ENCODE results near the gene SLC10A2. TPM values are rescaled to one million over a fixed set of nuclear protein-coding genes. Genes with fewer than 3 reads are reported as not detected.

Gene SLC10A2
- total RNA-seq, 2 experiments from 2014 or later, result not detected

- no peaks in the 10 kb centered on the region for H4K20me1 ChIP-seq (ENCODE audit: insufficient read depth, low read length)
- BruUV-seq (replicated peaks), result no TSS peak
- H3K4me1 ChIP-seq (ENCODE audit: insufficient read depth, low read length, poor library complexity, severe bottlenecking), result peaks cover 24% of the 10 kb centered on the region
- peak overlapping the region; percentile 67; the same call in 1 of the 2 replicates for H2AFZ ChIP-seq (ENCODE audit: low read length)
- H3K4me3 ChIP-seq (ENCODE audit: low read depth, low read length, poor library complexity, severe bottlenecking), result no peak overlapping the region
- intact Hi-C loops (cut with micrococcal nuclease; ENCODE audit: unreplicated experiment), result no loop called here
- ChIA-PET POLR2A (interaction anchor here (0.6 to 1.1 kb wide), 3 partner anchors 8 to 37 kb away, joined by 3 to 4 read pairs (median 3); no protein-coding TSS in a partner anchor), CTCF (ENCODE audit: unreplicated experiment) (no interaction called here)
- no peaks in the 10 kb centered on the region for H3K36me3 ChIP-seq (ENCODE audit: insufficient read depth, low read length)
- DNase-seq (ENCODE audit: low spot score), result no peak
- H3K9me3 ChIP-seq (ENCODE audit: low read length), result no peaks in the 10 kb centered on the region
- H3K9me2 ChIP-seq (ENCODE audit: insufficient read depth, low read length), result no peaks in the 10 kb centered on the region
- H3K4me2 ChIP-seq (ENCODE audit: low read length), result no peak overlapping the region
- no peak overlapping the region for H3K27ac ChIP-seq (ENCODE audit: low read depth, low read length, poor library complexity, severe bottlenecking)
- TF ChIP-seq CTCF (conservative IDR thresholded peaks at IDR 0.05; ENCODE audit: low read length), result no peak
- no peaks in the 10 kb centered on the region for H3K79me2 ChIP-seq (ENCODE audit: insufficient read depth, low read depth, low read length)
Measured at GRCh38 chr13:103100830-103101229, 34.6 kb upstream of the SLC10A2 start.

DNA sequence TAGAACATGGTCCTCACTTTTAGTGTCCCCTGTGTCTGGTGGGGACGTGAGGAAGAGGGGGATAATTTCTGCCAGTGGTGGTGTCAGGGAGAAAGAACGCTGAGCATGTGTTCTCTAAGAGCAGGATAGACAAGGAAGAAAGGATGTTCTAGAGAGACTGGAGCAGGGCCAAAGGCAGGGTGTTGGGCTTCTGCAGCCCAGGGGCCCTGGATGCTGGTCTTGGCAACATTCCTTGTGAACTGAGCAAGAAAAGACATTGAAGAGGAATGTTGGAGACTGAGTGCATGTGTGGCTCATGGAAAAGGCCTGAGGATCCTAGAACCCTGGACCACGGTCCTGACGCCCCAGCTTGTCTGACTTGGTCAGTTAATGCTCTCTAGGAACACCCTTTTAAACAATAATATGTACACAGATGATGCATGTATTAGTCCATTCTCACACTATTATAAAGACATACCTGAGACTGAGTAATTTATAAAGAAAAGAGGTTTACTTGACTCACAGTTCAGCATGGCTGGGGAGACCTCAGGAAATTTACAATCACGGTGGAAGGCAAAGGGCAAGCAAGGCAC is 33.6 kb upstream of the SLC10A2 start:
- H3K4me1 ChIP-seq (ENCODE audit: insufficient read depth, low read length, poor library complexity, severe bottlenecking), result peaks cover 24% of the 10 kb centered on the region
- H4K20me1 ChIP-seq (ENCODE audit: insufficient read depth, low read length), result no peaks in the 10 kb centered on the region
- CTCF ChIA-PET (ENCODE audit: unreplicated experiment), result no interaction called here

DNA sequence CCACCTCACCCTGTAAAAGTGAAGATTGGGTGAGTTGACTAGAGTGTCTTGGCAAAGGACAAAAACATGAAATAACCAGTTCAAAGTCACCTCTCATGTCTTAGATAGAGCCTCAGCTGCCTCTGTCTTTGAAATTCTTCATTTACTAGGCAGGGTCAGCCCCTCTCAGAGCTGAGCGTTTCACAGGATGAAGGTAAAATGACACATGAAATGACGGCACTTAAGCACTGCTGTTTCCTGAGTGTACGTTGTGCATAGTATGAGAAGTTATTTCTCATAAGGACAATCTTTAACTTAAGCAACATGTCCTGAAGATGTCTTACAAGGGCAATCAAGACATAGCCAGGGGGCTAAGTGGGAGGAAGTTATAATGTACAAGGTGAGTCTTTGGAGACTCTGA is 32.3 kb upstream of the SLC10A2 start:
- POLR2A ChIA-PET, result no interaction called here
- BruUV-seq (replicated peaks), result no TSS peak
- Histone ChIP-seq H3K36me3 (ENCODE audit: insufficient read depth, low read length) (no peaks in the 10 kb centered on the region), H2AFZ (ENCODE audit: low read length) (no peak overlapping the region), H4K20me1 (ENCODE audit: insufficient read depth, low read length) (no peaks in the 10 kb centered on the region), H3K4me3 (ENCODE audit: low read depth, low read length, poor library complexity, severe bottlenecking) (no peak overlapping the region), H3K4me2 (ENCODE audit: low read length) (no peak overlapping the region), H3K9me3 (ENCODE audit: low read length) (no peaks in the 10 kb centered on the region), H3K9me2 (ENCODE audit: insufficient read depth, low read length) (no peaks in the 10 kb centered on the region), H3K4me1 (ENCODE audit: insufficient read depth, low read length, poor library complexity, severe bottlenecking) (peaks cover 16% of the 10 kb centered on the region), H3K27ac (ENCODE audit: low read depth, low read length, poor library complexity, severe bottlenecking) (no peak overlapping the region), H3K79me2 (ENCODE audit: insufficient read depth, low read depth, low read length) (no peaks in the 10 kb centered on the region)
- TF ChIP-seq EZH2phosphoT487 (IDR thresholded peaks at IDR 0.05; ENCODE audit: borderline replicate concordance, low read depth, low read length) (no peak), CTCF (conservative IDR thresholded peaks at IDR 0.05; ENCODE audit: low read length) (no peak)
- no peak for DNase-seq (ENCODE audit: low spot score)
- intact Hi-C loops (cut with micrococcal nuclease; ENCODE audit: unreplicated experiment), result no loop called here
- CTCF ChIA-PET (ENCODE audit: unreplicated experiment), result no interaction called here

More for the DNA sequence above, 33.6 kb upstream of the SLC10A2 start:
- Histone ChIP-seq H3K79me2 (ENCODE audit: insufficient read depth, low read depth, low read length) (no peaks in the 10 kb centered on the region), H3K9me2 (ENCODE audit: insufficient read depth, low read length) (no peaks in the 10 kb centered on the region), H2AFZ (ENCODE audit: low read length) (no peak overlapping the region), H3K36me3 (ENCODE audit: insufficient read depth, low read length) (no peaks in the 10 kb centered on the region), H3K9me3 (ENCODE audit: low read length) (no peaks in the 10 kb centered on the region), H3K4me2 (ENCODE audit: low read length) (no peak overlapping the region), H3K4me3 (ENCODE audit: low read depth, low read length, poor library complexity, severe bottlenecking) (no peak overlapping the region), H3K27ac (ENCODE audit: low read depth, low read length, poor library complexity, severe bottlenecking) (no peak overlapping the region)
- POLR2A ChIA-PET, result interaction anchor here (0.6 to 0.7 kb wide), 2 partner anchors 14 to 156 kb away, joined by 3 read pairs; no protein-coding TSS in a partner anchor
- no peak for DNase-seq (ENCODE audit: low spot score)
- TF ChIP-seq EZH2phosphoT487 (IDR thresholded peaks at IDR 0.05; ENCODE audit: borderline replicate concordance, low read depth, low read length), result no peak
- TF ChIP-seq CTCF (conservative IDR thresholded peaks at IDR 0.05; ENCODE audit: low read length), result no peak
- intact Hi-C loops (cut with micrococcal nuclease; ENCODE audit: unreplicated experiment), result no loop called here
- BruUV-seq (replicated peaks), result no TSS peak

All from OCI-LY7 (cell line).